Neural progenitor cell (in vitro differentiated cells): ENCODE measurements around the gene NKAIN4.

Experiments used
- CTCF ChIP-seq: fragments of 200-600 bp; sonication (generic); IDR thresholded peaks from 2 replicates; pipeline ENCODE4 v1.5.1; 2017; ENCODE audit warnings: antibody characterized with exemption, mild to moderate bottlenecking
- EZH2 ChIP-seq: fragments of 200-600 bp; sonication (generic); IDR thresholded peaks from 2 replicates; pipeline ENCODE4 v1.6.1; 2017; ENCODE audit warnings: antibody characterized with exemption, mild to moderate bottlenecking, moderate library complexity
- EZH2phosphoT487 ChIP-seq: fragments of 200-600 bp; sonication (generic); IDR thresholded peaks from 2 replicates; pipeline ENCODE4 v1.6.1; 2017; ENCODE audit warnings: antibody characterized with exemption

DNA sequence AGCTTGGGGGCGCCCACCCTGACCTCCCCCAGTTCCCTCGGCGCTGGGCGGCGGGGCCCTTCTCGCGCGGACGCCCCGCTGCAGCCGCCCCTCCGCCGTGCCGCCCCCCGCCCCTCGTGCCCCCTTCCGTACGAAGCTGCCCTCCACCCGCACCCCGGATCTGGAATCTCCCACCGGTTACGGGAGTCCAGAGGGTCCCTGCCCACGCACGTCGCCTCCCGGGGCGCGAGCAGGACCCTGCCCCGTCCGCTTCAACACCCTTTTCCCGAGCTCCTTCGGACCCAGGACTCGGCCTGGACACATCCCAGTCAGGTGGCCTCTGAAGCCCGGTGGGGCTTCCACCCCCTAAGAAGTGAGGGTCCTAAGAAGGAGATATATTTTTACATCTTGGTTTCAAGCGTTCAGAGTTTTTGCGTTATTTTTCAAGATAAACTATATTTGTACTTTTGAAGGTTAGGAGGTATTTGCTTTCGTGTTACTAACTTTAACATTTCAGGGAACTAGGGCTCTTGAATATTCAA lies 18.9 kb upstream of the NKAIN4 start:
- no peak for TF ChIP-seq CTCF
- TF ChIP-seq EZH2phosphoT487, result no peak
- TF ChIP-seq EZH2, result no peak
